ENCODE data around the gene PHF8. TPM values are rescaled to one million over a fixed set of nuclear protein-coding genes. Genes with fewer than 3 reads are reported as not detected.

The PHF8 gene
- total and polyA plus RNA-seq, 10 donors, result 4.8 to 53.5 (median 36.2) TPM

GRCh38 chrX:53997724-53998123 lies 46.5 kb downstream of the PHF8 start:
- Histone ChIP-seq H3K36me3 (peaks cover 0 to 100% (median 49%) of the 10 kb centered on the region in 6 donors), H3K9me3 (no peaks in the 10 kb centered on the region), H3K27me3 (replicated peaks in 1 of 7) (no peaks in the 10 kb centered on the region), H3K4me1 (no peaks in the 10 kb centered on the region), H3K4me3 (no peak overlapping the region), H3K27ac (no peak overlapping the region)
- 81 to 100% (median 97%) methylated on average over 2 of the region's 2 CpGs for WGBS, 5 donors
- DNase-seq, result no peak
- intact Hi-C loops (cut with DNase I; ENCODE audit: low total_unique reads), result no loop called here
- no peak for TF ChIP-seq CTCF (IDR thresholded peaks at IDR 0.05 in 8 of 11, conservative IDR thresholded peaks at IDR 0.05 in 3 of 11)
- TF ChIP-seq POLR2A (IDR thresholded peaks at IDR 0.05), result no peak
- no peak for TF ChIP-seq POLR2AphosphoS5 (IDR thresholded peaks at IDR 0.05)

- Histone ChIP-seq H3K27ac (no peak overlapping the region), H3K4me3 (no peak overlapping the region), H3K27me3 (replicated peaks in 1 of 7) (no peaks in the 10 kb centered on the region), H3K4me1 (no peaks in the 10 kb centered on the region), H3K36me3 (peaks cover 0 to 86% (median 27%) of the 10 kb centered on the region in 6 donors), H3K9me3 (no peaks in the 10 kb centered on the region)
- DNase-seq, result no peak
- TF ChIP-seq CTCF (IDR thresholded peaks at IDR 0.05 in 8 of 11, conservative IDR thresholded peaks at IDR 0.05 in 3 of 11) (no peak), POLR2A (IDR thresholded peaks at IDR 0.05) (no peak), POLR2AphosphoS5 (IDR thresholded peaks at IDR 0.05) (no peak)
- 72 to 98% (median 93%) methylated on average over 3 to 4 of the region's 4 CpGs for WGBS, 5 donors
- intact Hi-C loops (cut with DNase I; ENCODE audit: low total_unique reads), result no loop called here
These were observed 51.7 kb downstream of the PHF8 start for GRCh38 chrX:53992589-53992988.

DNA sequence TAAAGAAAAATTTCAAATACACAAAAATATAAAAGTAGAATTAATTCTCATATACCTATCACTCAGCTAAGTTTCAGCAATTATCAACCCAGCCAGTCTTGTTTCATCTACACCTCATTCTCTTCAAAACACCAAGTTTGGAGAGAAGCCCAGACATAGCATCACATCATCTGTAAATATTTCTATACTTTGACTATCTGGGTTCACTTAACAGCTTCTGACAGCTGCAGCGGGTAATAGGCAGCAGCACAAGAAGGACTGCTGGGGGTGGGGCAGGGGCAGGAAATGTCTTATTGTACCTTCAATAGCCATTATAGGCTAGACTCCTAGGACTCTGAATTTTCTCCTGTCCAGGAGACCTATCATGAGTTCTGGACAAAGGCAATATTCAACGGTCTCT lies 54.1 kb downstream of the PHF8 start:
- TF ChIP-seq POLR2A (IDR thresholded peaks at IDR 0.05) (no peak), POLR2AphosphoS5 (IDR thresholded peaks at IDR 0.05) (no peak), CTCF (IDR thresholded peaks at IDR 0.05 in 8 of 11, conservative IDR thresholded peaks at IDR 0.05 in 3 of 11) (no peak)
- Histone ChIP-seq H3K4me3 (no peak overlapping the region), H3K27ac (no peak overlapping the region), H3K4me1 (no peaks in the 10 kb centered on the region), H3K27me3 (replicated peaks in 1 of 7) (no peaks in the 10 kb centered on the region), H3K9me3 (no peaks in the 10 kb centered on the region), H3K36me3 (peaks cover 0 to 86% (median 38%) of the 10 kb centered on the region in 6 donors)
- no peak for DNase-seq
- 85 to 95% (median 92%) methylated on average over 2 of the region's 2 CpGs for WGBS, 5 donors
- intact Hi-C loops (cut with DNase I; ENCODE audit: low total_unique reads), result no loop called here

GRCh38 chrX:53984895-53985294 lies 59.4 kb downstream of the PHF8 start:
- Histone ChIP-seq H3K4me3 (no peak overlapping the region), H3K4me1 (no peaks in the 10 kb centered on the region), H3K27ac (no peak overlapping the region), H3K27me3 (replicated peaks in 1 of 7) (no peaks in the 10 kb centered on the region), H3K36me3 (peaks cover 0 to 91% (median 41%) of the 10 kb centered on the region in 6 donors), H3K9me3 (no peaks in the 10 kb centered on the region)
- no peak for TF ChIP-seq CTCF (IDR thresholded peaks at IDR 0.05 in 8 of 11, conservative IDR thresholded peaks at IDR 0.05 in 3 of 11)
- TF ChIP-seq POLR2A (IDR thresholded peaks at IDR 0.05), result no peak
- no peak for TF ChIP-seq POLR2AphosphoS5 (IDR thresholded peaks at IDR 0.05)
- no peak for DNase-seq
- WGBS, 5 donors, result 78 to 97% (median 95%) methylated on average over 10 to 12 of the region's 12 CpGs
- intact Hi-C loops (cut with DNase I; ENCODE audit: low total_unique reads), result no loop called here
